ENCODE results near the gene PDCD1LG2.

The PDCD1LG2 gene

GRCh38 chr9:5614985-5615384 is 104.7 kb downstream of the PDCD1LG2 start:
- no peak for DNase-seq

GRCh38 chr9:5617749-5618148 is 107.4 kb downstream of the PDCD1LG2 start:
- peak; percentile 60 to 87 (median 81) for DNase-seq

DNA sequence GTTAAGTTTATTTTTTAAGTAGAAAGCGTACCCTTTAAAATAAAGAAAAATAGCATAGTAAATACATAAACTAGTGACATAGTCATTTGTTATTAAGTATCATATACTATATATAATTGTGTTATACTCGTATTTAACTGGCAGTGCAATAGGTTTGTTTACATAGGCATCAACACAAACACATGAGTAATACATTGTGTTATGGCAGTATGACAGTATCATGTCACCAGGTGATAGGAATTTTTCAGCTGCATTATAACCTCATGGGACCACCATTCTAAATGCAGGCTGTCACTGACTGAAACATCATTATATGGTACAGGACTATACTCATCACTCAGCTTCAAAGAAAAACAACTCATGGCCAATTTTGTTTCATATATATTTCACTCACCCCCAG is 110.2 kb downstream of the PDCD1LG2 start:
- no peak for DNase-seq
